GM19324 (cell line): ENCODE data around the gene FOXE1.

ENCODE experiments used
- ATAC-seq: cut with Tn5 transposase; IDR thresholded peaks from one replicate; pipeline ENCODE4 v1.9.1; 2021; ENCODE audit warnings: mild to moderate bottlenecking, moderate library complexity; ENCODE audit not compliant: unreplicated experiment, low FRiP score

The FOXE1 gene

GRCh38 chr9:97861148-97861475 lies 8.1 kb downstream of the FOXE1 start:
- ATAC-seq = no peak

GRCh38 chr9:97863314-97863713 lies 10.3 kb downstream of the FOXE1 start:
- no peak for ATAC-seq

GRCh38 chr9:97864396-97864795 lies 11.4 kb downstream of the FOXE1 start:
- no peak for ATAC-seq

- ATAC-seq = no peak
Observed at GRCh38 chr9:97866300-97866699, 13.3 kb downstream of the FOXE1 start.

- ATAC-seq = no peak
Observed at GRCh38 chr9:97866848-97867247, 13.8 kb downstream of the FOXE1 start.

- ATAC-seq = no peak
Observed at GRCh38 chr9:97868859-97869258, 15.8 kb downstream of the FOXE1 start.

GRCh38 chr9:97873425-97873824 lies 20.4 kb downstream of the FOXE1 start:
- ATAC-seq = no peak

GRCh38 chr9:97873882-97874281 lies 20.9 kb downstream of the FOXE1 start:
- no peak for ATAC-seq

- no peak for ATAC-seq
Observed at GRCh38 chr9:97874624-97875023, 21.6 kb downstream of the FOXE1 start.

- ATAC-seq = no peak
Observed at GRCh38 chr9:97875111-97875510, 22.1 kb downstream of the FOXE1 start.

- ATAC-seq = no peak
Observed at GRCh38 chr9:97876061-97876460, 23.0 kb downstream of the FOXE1 start.

- no peak for ATAC-seq
Observed at GRCh38 chr9:97880336-97880735, 27.3 kb downstream of the FOXE1 start.

GRCh38 chr9:97889941-97890887 lies 37.2 kb downstream of the FOXE1 start:
- ATAC-seq = no peak

GRCh38 chr9:97891736-97892135 lies 38.7 kb downstream of the FOXE1 start:
- no peak for ATAC-seq

GRCh38 chr9:97892421-97892820 lies 39.4 kb downstream of the FOXE1 start:
- no peak for ATAC-seq

GRCh38 chr9:97895211-97895610 lies 42.2 kb downstream of the FOXE1 start:
- no peak for ATAC-seq

GRCh38 chr9:97895695-97896332 lies 42.8 kb downstream of the FOXE1 start:
- ATAC-seq = no peak

GRCh38 chr9:97900103-97900737 lies 47.2 kb downstream of the FOXE1 start:
- no peak for ATAC-seq

GRCh38 chr9:97900738-97901565 lies 47.9 kb downstream of the FOXE1 start:
- ATAC-seq = no peak

- ATAC-seq = no peak
Observed at GRCh38 chr9:97903177-97903576, 50.2 kb downstream of the FOXE1 start.

GRCh38 chr9:97904725-97905124 lies 51.7 kb downstream of the FOXE1 start:
- no peak for ATAC-seq
